Gastroesophageal sphincter (tissue), 4 donors: Measurements from ENCODE around the gene ACR. TPM values are rescaled to one million over a fixed set of nuclear protein-coding genes. Genes with fewer than 3 reads are reported as not detected.

Experiments used
- ATAC-seq: fragments of 150-250 bp; one replicate; pipeline ENCODE4 v1.9.1; 2016; ENCODE audit warnings: mild to moderate bottlenecking, moderate library complexity
- H3K27ac ChIP-seq, 4 donors: fragments of 200-600 bp; sonication (generic) in 3 of 4; 1 replicate in 3 of 4; 2 replicates in 1 of 4; pipeline ENCODE4 v1.5.1; 2016 to 2019
- H3K27me3 ChIP-seq: fragments of 200-600 bp; sonication (generic); one replicate; pipeline ENCODE4 v1.5.1; 2019
- H3K36me3 ChIP-seq, 2 donors: fragments of 200-600 bp; sonication (generic); one replicate each; pipeline ENCODE4 v1.5.1; 2019; ENCODE audit warnings: control low read depth in 1 of 2
- H3K4me1 ChIP-seq, 3 donors: fragments of 200-600 bp; sonication (generic); 1 replicate in 2 of 3; 2 replicates in 1 of 3; pipeline ENCODE4 v1.5.1; 2016 to 2019; ENCODE audit warnings: control low read depth in 2 of 3
- H3K4me3 ChIP-seq, 2 donors: fragments of 200-600 bp; sonication (generic); one replicate each; pipeline ENCODE4 v1.5.1; 2019; ENCODE audit warnings: mild to moderate bottlenecking in 1 of 2, moderate library complexity in 1 of 2
- H3K9me3 ChIP-seq, 3 donors: fragments of 200-600 bp; sonication (generic); one replicate each; pipeline ENCODE4 v1.5.1; 2017 to 2019; ENCODE audit warnings: control low read depth in 2 of 3
- EP300 ChIP-seq: sonication (generic); formaldehyde crosslinking; IDR thresholded peaks from one replicate; pipeline ENCODE4 v1.6.1; 2017; ENCODE audit warnings: antibody characterized with exemption, mild to moderate bottlenecking
- POLR2A ChIP-seq, 2 donors: fragments of 450-650 bp; IDR thresholded peaks; one replicate each; pipeline ENCODE4 v1.6.1; 2017; ENCODE audit warnings: antibody characterized with exemption in 2 of 2, mild to moderate bottlenecking in 2 of 2, moderate library complexity in 1 of 2
- POLR2AphosphoS5 ChIP-seq: sonication (generic); formaldehyde crosslinking; IDR thresholded peaks from one replicate; pipeline ENCODE4 v1.6.1; 2017; ENCODE audit warnings: antibody characterized with exemption
- WGBS, 2 donors: methylation state at CpG; one replicate each; pipeline ENCODE4 v1.1.5; 2018; ENCODE audit warnings: low coverage in 1 of 2; 5-methylcytosine and 5-hydroxymethylcytosine counted together
- total RNA-seq, 4 donors: library from RNA; depleted of rRNA; stranded (reverse); fragments of >200 nt; gene quantifications; one replicate each; pipeline ENCODE4 v1.1.0, GENCODE V29; 2016
- TF ChIP-seq, protein P1 (sequence below), 4 experiments: fragments of 200-600 bp in 2 of 4; fragments of 450-650 bp in 2 of 4; sonication (generic) in 1 of 4; IDR thresholded peaks; one replicate each; pipeline ENCODE4 v1.5.1; 2017 to 2019; ENCODE audit warnings: antibody characterized with exemption in 4 of 4, mild to moderate bottlenecking in 2 of 4, moderate library complexity in 2 of 4

Gene ACR
- total RNA-seq, 4 donors from 2014 or later: not detected

DNA sequence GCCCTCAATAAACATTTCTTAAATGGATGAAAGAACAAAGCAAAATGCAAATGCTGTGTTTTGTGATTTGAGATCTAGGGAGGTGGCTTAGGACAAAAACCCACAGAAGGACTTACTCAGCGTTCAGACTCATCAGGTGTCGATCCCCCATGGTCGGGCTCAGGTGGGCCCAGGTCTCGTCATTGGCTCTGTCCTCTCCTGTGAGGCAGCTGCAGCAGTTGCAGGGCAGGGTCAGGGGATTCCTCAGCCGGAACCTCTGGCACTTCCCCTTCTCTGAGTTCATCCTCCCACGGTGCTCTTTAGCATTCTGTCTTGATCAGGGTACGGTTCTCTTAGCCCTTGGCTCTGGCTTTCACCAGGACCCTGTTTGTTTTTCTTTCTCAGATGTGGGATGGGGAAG lies 14.0 kb upstream of the ACR start:
- H3K27ac ChIP-seq: no peak overlapping the region

DNA sequence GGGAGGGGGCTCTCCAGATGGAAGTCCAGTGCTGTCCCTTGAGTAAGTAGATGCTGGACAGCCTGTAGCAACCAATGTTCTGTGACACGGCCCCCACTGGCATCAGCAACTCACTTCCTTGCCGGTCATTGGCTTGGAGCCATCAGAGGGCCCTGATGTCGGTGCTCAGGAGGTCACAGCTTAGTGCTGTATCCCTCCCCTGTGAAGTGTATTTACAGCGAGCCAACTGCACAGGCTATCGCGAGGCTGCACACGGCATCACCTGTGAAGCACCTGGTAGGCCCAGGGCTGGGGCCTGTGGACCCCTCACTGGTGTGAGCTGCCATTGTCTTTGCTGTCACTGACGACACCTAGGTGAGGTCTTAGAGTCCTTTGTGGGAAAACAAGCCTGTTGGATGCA lies 13.4 kb upstream of the ACR start:
- H3K27me3 ChIP-seq: peaks cover 35% of the 10 kb centered on the region
- peaks cover 0 to 18% (median 2%) of the 10 kb centered on the region in 3 donors for H3K4me1 ChIP-seq
- H3K27ac ChIP-seq: no peak overlapping the region
- WGBS, 2 donors: no CpG with 5 or more reads among the region's 8 CpGs
- H3K9me3 ChIP-seq: no peaks in the 10 kb centered on the region
- no peak for TF ChIP-seq EP300
- TF ChIP-seq, protein P1, sequence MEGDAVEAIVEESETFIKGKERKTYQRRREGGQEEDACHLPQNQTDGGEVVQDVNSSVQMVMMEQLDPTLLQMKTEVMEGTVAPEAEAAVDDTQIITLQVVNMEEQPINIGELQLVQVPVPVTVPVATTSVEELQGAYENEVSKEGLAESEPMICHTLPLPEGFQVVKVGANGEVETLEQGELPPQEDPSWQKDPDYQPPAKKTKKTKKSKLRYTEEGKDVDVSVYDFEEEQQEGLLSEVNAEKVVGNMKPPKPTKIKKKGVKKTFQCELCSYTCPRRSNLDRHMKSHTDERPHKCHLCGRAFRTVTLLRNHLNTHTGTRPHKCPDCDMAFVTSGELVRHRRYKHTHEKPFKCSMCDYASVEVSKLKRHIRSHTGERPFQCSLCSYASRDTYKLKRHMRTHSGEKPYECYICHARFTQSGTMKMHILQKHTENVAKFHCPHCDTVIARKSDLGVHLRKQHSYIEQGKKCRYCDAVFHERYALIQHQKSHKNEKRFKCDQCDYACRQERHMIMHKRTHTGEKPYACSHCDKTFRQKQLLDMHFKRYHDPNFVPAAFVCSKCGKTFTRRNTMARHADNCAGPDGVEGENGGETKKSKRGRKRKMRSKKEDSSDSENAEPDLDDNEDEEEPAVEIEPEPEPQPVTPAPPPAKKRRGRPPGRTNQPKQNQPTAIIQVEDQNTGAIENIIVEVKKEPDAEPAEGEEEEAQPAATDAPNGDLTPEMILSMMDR (IDR thresholded peaks at IDR 0.05): no peak
- TF ChIP-seq POLR2A (IDR thresholded peaks at IDR 0.05): no peak
- TF ChIP-seq POLR2AphosphoS5: no peak
- ATAC-seq: no peak
- H3K36me3 ChIP-seq: peaks cover 0 to 72% of the 10 kb centered on the region in 2 donors
- no peak overlapping the region for H3K4me3 ChIP-seq

More for the DNA sequence above, 14.0 kb upstream of the ACR start:
- Histone ChIP-seq H3K36me3 (peaks cover 0 to 66% of the 10 kb centered on the region in 2 donors), H3K27me3 (peaks cover 41% of the 10 kb centered on the region), H3K4me1 (peaks cover 0 to 18% (median 2%) of the 10 kb centered on the region in 3 donors), H3K4me3 (no peak overlapping the region), H3K9me3 (no peaks in the 10 kb centered on the region)
- TF ChIP-seq, protein P1 (IDR thresholded peaks at IDR 0.05): no peak
- TF ChIP-seq EP300: no peak
- TF ChIP-seq POLR2A (IDR thresholded peaks at IDR 0.05): no peak
- no peak for TF ChIP-seq POLR2AphosphoS5
- ATAC-seq: no peak
- WGBS, 2 donors: 75 to 84% methylated on average over 4 to 5 of the region's 7 CpGs

DNA sequence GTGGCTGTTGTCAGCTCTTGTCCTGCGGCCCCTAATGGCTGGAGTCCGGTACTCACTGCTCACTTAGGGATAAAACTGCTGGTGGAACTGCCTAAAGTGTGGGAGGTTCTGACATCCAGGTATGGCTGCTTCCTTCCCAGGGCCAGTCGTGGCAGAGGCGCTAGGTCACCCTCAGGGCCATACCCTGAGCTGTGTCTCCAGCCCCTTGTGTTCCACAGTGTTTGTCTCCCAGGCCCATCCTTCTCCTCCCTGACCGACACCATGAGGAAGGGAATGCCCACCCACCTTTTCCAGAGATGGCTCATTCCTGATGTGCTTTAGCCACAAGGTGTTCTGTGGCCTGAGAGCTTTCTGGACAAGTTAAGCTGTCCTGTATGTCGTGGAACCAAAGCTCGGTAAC lies 12.4 kb upstream of the ACR start:
- TF ChIP-seq EP300 (no peak), POLR2A (IDR thresholded peaks at IDR 0.05) (no peak), POLR2AphosphoS5 (no peak)
- TF ChIP-seq, protein P1 (IDR thresholded peaks at IDR 0.05): no peak

DNA sequence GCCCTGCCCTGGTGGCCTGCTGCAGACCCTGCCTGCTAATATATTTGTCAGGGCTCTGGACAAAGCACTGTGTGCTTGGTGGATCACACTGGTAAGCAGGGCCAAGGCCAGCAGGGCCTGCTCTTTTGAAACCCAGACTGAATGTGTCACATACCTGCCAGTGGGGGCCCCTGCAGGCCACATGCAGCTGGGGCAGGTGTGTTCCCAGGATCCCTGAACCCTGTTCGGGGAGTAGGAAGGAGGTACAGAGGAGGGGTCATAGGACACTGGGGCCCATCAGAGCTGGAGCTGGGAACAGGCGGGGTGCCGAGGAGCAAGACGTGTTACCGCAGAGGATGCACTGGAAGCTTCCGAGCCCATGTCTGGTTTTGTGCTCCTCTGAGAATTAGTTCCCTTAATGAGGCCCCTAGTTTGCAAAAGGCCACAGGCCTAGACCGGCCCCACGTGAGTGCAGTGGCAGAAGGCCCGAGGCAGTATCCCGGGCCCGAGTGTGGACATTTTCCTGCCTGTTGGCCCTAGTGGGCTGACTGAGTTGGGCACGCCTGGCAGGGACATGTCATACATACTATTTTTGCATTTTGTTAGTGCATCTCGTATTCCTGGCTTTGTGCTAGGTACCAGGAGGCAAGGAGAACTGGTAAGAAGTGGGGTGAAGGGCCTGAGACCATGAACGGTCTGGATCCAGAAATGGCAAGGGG lies 11.2 kb upstream of the ACR start:
- Histone ChIP-seq H3K9me3 (no peaks in the 10 kb centered on the region), H3K4me3 (no peak overlapping the region), H3K36me3 (peaks cover 0 to 64% of the 10 kb centered on the region in 2 donors), H3K27me3 (peaks cover 33% of the 10 kb centered on the region), H3K4me1 (peaks cover 0 to 17% (median 3%) of the 10 kb centered on the region in 3 donors), H3K27ac (no peak overlapping the region)
- no peak for ATAC-seq
- TF ChIP-seq EP300 (no peak), POLR2AphosphoS5 (no peak), POLR2A (IDR thresholded peaks at IDR 0.05) (no peak)
- TF ChIP-seq, protein P1 (IDR thresholded peaks at IDR 0.05): no peak
- WGBS, 2 donors: 45 to 80% methylated on average over 1 to 2 of the region's 14 CpGs

More for the DNA sequence above, 12.4 kb upstream of the ACR start:
- peaks cover 0 to 15% (median 2%) of the 10 kb centered on the region in 3 donors for H3K4me1 ChIP-seq
- 100% methylated on average over 2 of the region's 7 CpGs; no CpG with 5 or more reads in 1 of the 2 donors for WGBS, 2 donors
- H3K4me3 ChIP-seq: no peak overlapping the region
- no peak overlapping the region for H3K27ac ChIP-seq
- ATAC-seq: no peak
- H3K36me3 ChIP-seq: peaks cover 0 to 73% of the 10 kb centered on the region in 2 donors
- no peaks in the 10 kb centered on the region for H3K9me3 ChIP-seq
- H3K27me3 ChIP-seq: peaks cover 33% of the 10 kb centered on the region
